Activated gamma-delta T cell treated with Interleukin-2 at 50 U/mL for 16 hours (primary cell): Measurements from ENCODE around the gene CEP20.
"Not testable (repeated sequence)": the region's sequence is repeated elsewhere in the genome, so short reads cannot be mapped to it uniquely, and the experiment has no call there.

Experiments
- DNase-seq: peaks from one replicate; pipeline ENCODE4 v3.0.0-alpha.2; 2020

The CEP20 gene

GRCh38 chr16:15888072-15888976 lies at the start of gene CEP20:
TSS of gene CEP20 (minus strand) at chr16:15888603. CDS start at chr16:15888585, 18 bp downstream.
- peak; percentile 100 for DNase-seq

GRCh38 chr16:15936809-15937208 lies 48.4 kb upstream of the CEP20 start:
- DNase-seq = not testable (repeated sequence)

GRCh38 chr16:15934991-15935390 lies 46.6 kb upstream of the CEP20 start:
- DNase-seq = no peak

GRCh38 chr16:15933781-15934180 lies 45.4 kb upstream of the CEP20 start:
- no peak for DNase-seq

- DNase-seq = no peak
Measured at GRCh38 chr16:15932939-15933338, 44.5 kb upstream of the CEP20 start.

- DNase-seq = no peak
Measured at GRCh38 chr16:15928261-15929104, 40.1 kb upstream of the CEP20 start.

- no peak for DNase-seq
Measured at GRCh38 chr16:15925631-15926030, 37.2 kb upstream of the CEP20 start.

- no peak for DNase-seq
Measured at GRCh38 chr16:15924996-15925395, 36.6 kb upstream of the CEP20 start.

GRCh38 chr16:15919331-15919730 lies 30.9 kb upstream of the CEP20 start:
- DNase-seq = no peak

- DNase-seq = not testable (repeated sequence)
Measured at GRCh38 chr16:15918314-15918713, 29.9 kb upstream of the CEP20 start.

GRCh38 chr16:15916323-15916722 lies 27.9 kb upstream of the CEP20 start:
- DNase-seq = no peak

- DNase-seq = no peak
Measured at GRCh38 chr16:15915555-15916081, 27.2 kb upstream of the CEP20 start.

- DNase-seq = no peak
Measured at GRCh38 chr16:15913046-15913698, 24.8 kb upstream of the CEP20 start.

- no peak for DNase-seq
Measured at GRCh38 chr16:15911198-15911597, 22.8 kb upstream of the CEP20 start.

GRCh38 chr16:15907863-15908478 lies 19.6 kb upstream of the CEP20 start:
- no peak for DNase-seq

GRCh38 chr16:15906439-15906838 lies 18.0 kb upstream of the CEP20 start:
- DNase-seq = no peak

- DNase-seq = no peak
Measured at GRCh38 chr16:15903960-15904359, 15.6 kb upstream of the CEP20 start.

- no peak for DNase-seq
Measured at GRCh38 chr16:15900901-15901500, 12.6 kb upstream of the CEP20 start.

- no peak for DNase-seq
Measured at GRCh38 chr16:15900357-15900756, 12.0 kb upstream of the CEP20 start.

- DNase-seq = no peak
Measured at GRCh38 chr16:15899538-15900100, 11.2 kb upstream of the CEP20 start.

- no peak for DNase-seq
Measured at GRCh38 chr16:15898654-15899053, 10.3 kb upstream of the CEP20 start.

GRCh38 chr16:15897834-15898254 lies 9.4 kb upstream of the CEP20 start:
- no peak for DNase-seq
